H1 (cell line): ENCODE results near the gene INKA2. TPM values are rescaled to one million over a fixed set of nuclear protein-coding genes. Genes with fewer than 3 reads are reported as not detected.

Experiments used
- CTCF ChIA-PET: fragments of 300-600 bp; sonication (Branson Sonifier 250); formaldehyde crosslinking; loops from one replicate; lab custom pipeline; 2021; ENCODE audit not compliant: partially characterized antibody; lab: Charles Lee
- POLR2A ChIA-PET: fragments of 300-600 bp; sonication (Branson Sonifier 250); formaldehyde crosslinking; loops from one replicate; lab custom pipeline; 2021; ENCODE audit warnings: inconsistent platforms; ENCODE audit not compliant: partially characterized antibody; lab: Charles Lee
- DNase-seq, 2 experiments: peaks; one replicate each; pipeline versions ENCODE4 v3.0.0 to v3.0.0-alpha.2; 2010 to 2022; ENCODE audit warnings: low spot score in 2 of 2, low read depth in 1 of 2, mixed read lengths in 1 of 2
- FAIRE-seq: peaks from 2 replicates; lab custom pipeline; 2011; peaks lifted over from hg19 to GRCh38; lab: Jason Lieb, UNC
- H2AFZ ChIP-seq: 2 replicates; pipeline ENCODE4 v1.8.1; 2012; ENCODE audit warnings: low read length, inconsistent platforms
- H2AK5ac ChIP-seq: 2 replicates; pipeline ENCODE4 v1.6.1; 2013; ENCODE audit warnings: low read depth, low read length
- H2BK120ac ChIP-seq: replicated peaks from 2 replicates; pipeline ENCODE3; 2013; ENCODE audit warnings: low read depth, low read length, inconsistent platforms
- H2BK12ac ChIP-seq: 2 replicates; pipeline ENCODE4 v1.6.1; 2013; ENCODE audit warnings: low read depth, low read length
- H2BK15ac ChIP-seq: 2 replicates; pipeline ENCODE4 v1.6.1; 2013; ENCODE audit warnings: low read length
- H2BK20ac ChIP-seq: 2 replicates; pipeline ENCODE4 v1.6.1; 2013; ENCODE audit warnings: low read length
- H2BK5ac ChIP-seq: 2 replicates; pipeline ENCODE4 v1.6.1; 2013; ENCODE audit warnings: low read depth, low read length
- H3K14ac ChIP-seq: 2 replicates; pipeline ENCODE4 v1.6.1; 2013; ENCODE audit warnings: inconsistent platforms; ENCODE audit not compliant: insufficient read length
- H3K18ac ChIP-seq: 2 replicates; pipeline ENCODE4 v1.6.1; 2013; ENCODE audit warnings: low read length; ENCODE audit errors: extremely low read depth
- H3K23ac ChIP-seq: 2 replicates; pipeline ENCODE4 v1.6.1; 2013; ENCODE audit warnings: inconsistent platforms; ENCODE audit not compliant: insufficient read length
- H3K23me2 ChIP-seq: 2 replicates; pipeline ENCODE4 v1.6.1; 2013; ENCODE audit warnings: low read depth, low read length
- H3K27ac ChIP-seq: 2 replicates; pipeline ENCODE4 v1.6.1; 2011; ENCODE audit warnings: low read depth, low read length, inconsistent platforms
- H3K27me3 ChIP-seq, 4 experiments: replicated peaks in 1 of 4; 1 replicate in 1 of 4; 2 replicates in 3 of 4; pipeline versions ENCODE4 v1.6.1 to v1.8.1; 2011 to 2013; ENCODE audit warnings: low read length in 3 of 4, mild to moderate bottlenecking in 3 of 4, inconsistent platforms in 2 of 4, mixed read lengths in 2 of 4, moderate library complexity in 1 of 4; ENCODE audit not compliant: control insufficient read depth in 3 of 4, insufficient read depth in 3 of 4; ENCODE audit errors: extremely low read depth in 1 of 4
- H3K36me3 ChIP-seq, 4 experiments: 2 replicates each; pipeline versions ENCODE4 v1.6.1 to v1.8.1; 2011 to 2013; ENCODE audit warnings: mild to moderate bottlenecking in 4 of 4, low read length in 3 of 4, moderate library complexity in 2 of 4, control low read depth in 1 of 4, inconsistent platforms in 1 of 4; ENCODE audit not compliant: insufficient read depth in 4 of 4, control insufficient read depth in 2 of 4
- H3K4ac ChIP-seq: replicated peaks from 2 replicates; pipeline ENCODE3; 2013; ENCODE audit warnings: low read length, low read depth, mixed read lengths, inconsistent platforms; ENCODE audit not compliant: insufficient read length
- H3K4me1 ChIP-seq, 4 experiments: replicated peaks in 1 of 4; 1 replicate in 1 of 4; 2 replicates in 3 of 4; pipeline versions ENCODE4 v1.6.1 to v1.8.1; 2011 to 2013; ENCODE audit warnings: low read length in 3 of 4, inconsistent platforms in 2 of 4, mixed read lengths in 1 of 4; ENCODE audit not compliant: insufficient read depth in 4 of 4, control insufficient read depth in 3 of 4
- H3K4me2 ChIP-seq, 2 experiments: 2 replicates each; pipeline versions ENCODE4 v1.6.1 to v1.8.1; 2011 to 2013; ENCODE audit warnings: low read depth in 2 of 2, low read length in 2 of 2, control low read depth in 1 of 2, inconsistent platforms in 1 of 2, mild to moderate bottlenecking in 1 of 2; ENCODE audit not compliant: insufficient read depth in 1 of 2
- H3K4me3 ChIP-seq, 4 experiments: fragments of 200-600, 300-600 bp in 1 of 4; sonication (generic), shearing (Covaris generic), sonication (Bioruptor Twin) in 1 of 4; 2 replicates each; pipeline versions ENCODE4 v1.5.1 to v1.8.1; 2011 to 2016; ENCODE audit warnings: low read length in 4 of 4, low read depth in 3 of 4, control low read depth in 2 of 4, inconsistent platforms in 2 of 4, mild to moderate bottlenecking in 2 of 4, mixed read lengths in 1 of 4, moderate library complexity in 1 of 4; ENCODE audit not compliant: insufficient read depth in 2 of 4; ENCODE audit errors: extremely low read depth in 1 of 4
- H3K56ac ChIP-seq: replicated peaks from 2 replicates; pipeline ENCODE3; 2013; ENCODE audit warnings: low read depth, mild to moderate bottlenecking, mixed read lengths, low read length, inconsistent platforms; ENCODE audit not compliant: insufficient read length
- H3K79me1 ChIP-seq: 2 replicates; pipeline ENCODE4 v1.6.1; 2013; ENCODE audit warnings: low read depth, low read length, control low read depth
- H3K79me2 ChIP-seq, 2 experiments: 2 replicates each; pipeline versions ENCODE4 v1.6.1 to v1.8.1; 2012 to 2013; ENCODE audit warnings: low read length in 2 of 2, mild to moderate bottlenecking in 2 of 2, inconsistent platforms in 1 of 2; ENCODE audit not compliant: insufficient read depth in 2 of 2, control insufficient read depth in 1 of 2
- H3K9ac ChIP-seq, 4 experiments: replicated peaks in 1 of 4; 1 replicate in 1 of 4; 2 replicates in 3 of 4; pipeline versions ENCODE4 v1.6.1 to v1.8.1; 2011 to 2013; ENCODE audit warnings: low read depth in 3 of 4, low read length in 3 of 4, control low read depth in 2 of 4, mild to moderate bottlenecking in 2 of 4, moderate library complexity in 2 of 4, inconsistent platforms in 1 of 4; ENCODE audit errors: extremely low read depth in 1 of 4
- H3K9me3 ChIP-seq, 2 experiments: 2 replicates each; pipeline versions ENCODE4 v1.6.1 to v1.8.1; 2012 to 2013; ENCODE audit warnings: mild to moderate bottlenecking in 2 of 2, moderate library complexity in 2 of 2, control low read depth in 1 of 2, inconsistent platforms in 1 of 2, low read depth in 1 of 2, low read length in 1 of 2, mixed read lengths in 1 of 2; ENCODE audit not compliant: insufficient read depth in 2 of 2
- H4K20me1 ChIP-seq, 2 experiments: replicated peaks in 1 of 2; 2 replicates each; pipeline versions ENCODE3 to v1.8.1; 2011 to 2013; ENCODE audit warnings: inconsistent platforms in 2 of 2, low read length in 2 of 2, mild to moderate bottlenecking in 1 of 2; ENCODE audit not compliant: insufficient read depth in 2 of 2, control insufficient read depth in 1 of 2
- H4K5ac ChIP-seq: 2 replicates; pipeline ENCODE4 v1.6.1; 2013; ENCODE audit warnings: low read length, low read depth, mixed read lengths, inconsistent platforms; ENCODE audit not compliant: insufficient read length
- H4K8ac ChIP-seq: 2 replicates; pipeline ENCODE4 v1.8.0; 2013; ENCODE audit warnings: mild to moderate bottlenecking, moderate library complexity, low read length, inconsistent platforms; ENCODE audit not compliant: insufficient read depth; ENCODE audit errors: extremely low read depth
- H4K91ac ChIP-seq: replicated peaks from 2 replicates; pipeline ENCODE3; 2013; ENCODE audit warnings: low read length, mixed read lengths, inconsistent platforms; ENCODE audit not compliant: insufficient read length
- ATF2 ChIP-seq: IDR thresholded peaks from 2 replicates; pipeline ENCODE4 v1.6.1; 2012; ENCODE audit warnings: low read length, inconsistent platforms
- BCL11A ChIP-seq, 2 experiments: IDR thresholded peaks; one replicate each; pipeline ENCODE4 v1.6.1; 2011; ENCODE audit warnings: low read depth in 2 of 2, low read length in 2 of 2, mild to moderate bottlenecking in 2 of 2
- BRCA1 ChIP-seq: IDR thresholded peaks from 2 replicates; pipeline ENCODE4 v1.6.1; 2012; ENCODE audit warnings: low read depth, low read length, improper control_type of control experiment
- EGR1 ChIP-seq: IDR thresholded peaks from 2 replicates; pipeline ENCODE4 v1.6.1; 2011; ENCODE audit warnings: low read depth, low read length, borderline replicate concordance
- MAX ChIP-seq: IDR thresholded peaks from 2 replicates; pipeline ENCODE4 v1.6.1; 2012; ENCODE audit warnings: inconsistent platforms
- NANOG ChIP-seq: IDR thresholded peaks from 2 replicates; pipeline ENCODE4 v1.6.1; 2011; ENCODE audit warnings: low read length, low read depth, mild to moderate bottlenecking, inconsistent platforms; ENCODE audit not compliant: insufficient read depth, poor library complexity, severe bottlenecking
- POLR2A ChIP-seq, 2 experiments: IDR thresholded peaks; 1 replicate in 1 of 2; 2 replicates in 1 of 2; pipeline ENCODE4 v1.6.1; 2011; ENCODE audit warnings: low read depth in 2 of 2, low read length in 2 of 2, mild to moderate bottlenecking in 2 of 2; ENCODE audit errors: control extremely low read depth in 1 of 2
- RNF2 ChIP-seq: fragments of 200-900, 300-1000 bp; sonication (generic); IDR thresholded peaks from 2 replicates; pipeline ENCODE4 v1.7.1; 2016; ENCODE audit warnings: borderline replicate concordance, low read depth, mild to moderate bottlenecking, antibody characterized with exemption, low read length; ENCODE audit not compliant: poor library complexity, severe bottlenecking; ENCODE audit errors: missing control alignments
- SIN3A ChIP-seq, 2 experiments: IDR thresholded peaks in 1 of 2; conservative IDR thresholded peaks in 1 of 2; 2 replicates each; pipeline ENCODE4 v1.6.1; 2011 to 2012; ENCODE audit warnings: low read length in 2 of 2, improper control_type of control experiment in 1 of 2, low read depth in 1 of 2, mild to moderate bottlenecking in 1 of 2
- TAF7 ChIP-seq: optimal IDR thresholded peaks from 2 replicates; pipeline ENCODE3; 2011; ENCODE audit warnings: low read depth, mild to moderate bottlenecking, inconsistent platforms, low read length, moderate library complexity, borderline replicate concordance
- TEAD4 ChIP-seq: IDR thresholded peaks from 2 replicates; pipeline ENCODE4 v1.6.1; 2012; ENCODE audit warnings: low read depth, low read length, inconsistent platforms, mixed read lengths
- YY1 ChIP-seq: IDR thresholded peaks from 2 replicates; pipeline ENCODE4 v1.6.1; 2011; ENCODE audit warnings: low read depth, mild to moderate bottlenecking, low read length
- WGBS, 2 experiments: shearing (Covaris generic) in 1 of 2; methylation state at CpG; one replicate each; pipeline versions ENCODE4 v1.1.6 to v1.1.7; 2013 to 2015; ENCODE audit warnings: low lambda C conversion rate in 2 of 2, mixed read lengths in 2 of 2, inconsistent platforms in 1 of 2, low coverage in 1 of 2, missing lambda C conversion rate in 1 of 2; ENCODE audit not compliant: insufficient replicate concordance in 2 of 2, insufficient coverage in 1 of 2, insufficient read length in 1 of 2; ENCODE audit errors: extremely low coverage in 1 of 2, missing lambda C conversion rate in 1 of 2; 5-methylcytosine and 5-hydroxymethylcytosine counted together
- polyA plus RNA-seq, 7 experiments: library from polyadenylated mRNA; depleted of rRNA in 3 of 7; stranded (reverse) in 5 of 7; unstranded in 2 of 7; fragments of >200 nt in 5 of 7; fragments of 200-250 nt in 2 of 7; gene quantifications; 1 replicate in 5 of 7; 2 replicates in 1 of 7; 4 replicates in 1 of 7; pipeline versions ENCODE4 v1.2.1 to v1.2.3, GENCODE V29; 2011 to 2013; ENCODE audit warnings: missing spikeins in 2 of 7, mixed read lengths in 2 of 7
- total RNA-seq: library from RNA; stranded (reverse); fragmentation: NEBNext Ultra II Directional; extraction: Animal tissue kit (Norgen Biotek cat#: 25700); gene quantifications from 2 replicates; pipeline ENCODE4 v1.2.1, GENCODE V29; 2021

Gene INKA2
- total and polyA plus RNA-seq, 2 of the 8 experiments (the other 6 are each of a cell fraction or from before 2014, with no cell fraction given): 4.2 to 11.5 TPM

GRCh38 chr1:111706921-111707320 is 32.3 kb downstream of the INKA2 start:
- Histone ChIP-seq H3K27ac (no peak overlapping the region), H3K27me3 (no peaks in the 10 kb centered on the region), H2BK12ac (no peak overlapping the region), H4K20me1 (no peaks in the 10 kb centered on the region), H4K5ac (no peak overlapping the region), H2BK20ac (no peak overlapping the region), H3K79me2 (no peaks in the 10 kb centered on the region), H3K36me3 (peaks cover 0 to 10% (median 5%) of the 10 kb centered on the region in 4 experiments; a peak in 5 of 8 replicates), H4K91ac (no peak overlapping the region), H3K14ac (no peak overlapping the region), H3K9me3 (no peaks in the 10 kb centered on the region), H3K9ac (no peak overlapping the region), H2BK5ac (no peak overlapping the region), H2AK5ac (no peak overlapping the region), H3K56ac (no peak overlapping the region), H3K18ac (no peak overlapping the region), H3K4me3 (no peak overlapping the region), H3K79me1 (no peaks in the 10 kb centered on the region), H3K4ac (no peak overlapping the region), H3K23me2 (no peaks in the 10 kb centered on the region), H3K4me2 (no peak overlapping the region), H2BK15ac (no peak overlapping the region), H3K4me1 (no peaks in the 10 kb centered on the region), H2AFZ (no peak overlapping the region), H2BK120ac (no peak overlapping the region), H3K23ac (no peak overlapping the region), H4K8ac (no peak overlapping the region)
- CTCF ChIA-PET: interaction anchor here (1.6 kb wide), 1 partner anchor 40 kb away, joined by 4 read pairs; no protein-coding TSS in a partner anchor
- FAIRE-seq: no peak
- POLR2A ChIA-PET: no interaction called here
- WGBS, 2 experiments: 89% methylated on average over 2 of the region's 2 CpGs; no CpG with 5 or more reads in 1 of the 2 experiments
- TF ChIP-seq NANOG (no peak), TAF7 (no peak), BRCA1 (no peak), EGR1 (no peak), YY1 (no peak), POLR2A (IDR thresholded peaks at IDR 0.05; ENCODE audit: control extremely low read depth in 1 of 2, low read depth in 2 of 2, low read length in 2 of 2) (no peak), BCL11A (IDR thresholded peaks at IDR 0.05; ENCODE audit: low read depth in 2 of 2, low read length in 2 of 2) (no peak), SIN3A (conservative IDR thresholded peaks at IDR 0.05 in 1 of 2, IDR thresholded peaks at IDR 0.05 in 1 of 2; ENCODE audit: low read depth in 1 of 2, low read length in 2 of 2) (no peak), ATF2 (no peak), RNF2 (no peak), MAX (no peak), TEAD4 (no peak)
- no peak for DNase-seq
